Choroid plexus epithelial cell (primary cell): ENCODE results near the gene SMIM33.

Experiments used
- DNase-seq: peaks from one replicate; pipeline ENCODE4 v3.0.0-alpha.2; 2010; ENCODE audit warnings: low read depth
- H3K4me3 ChIP-seq: 2 replicates; pipeline ENCODE4 v1.5.1; 2011; ENCODE audit warnings: low read depth, mild to moderate bottlenecking, control low read depth, low read length, moderate library complexity
- CTCF ChIP-seq: conservative IDR thresholded peaks from 2 replicates; pipeline ENCODE4 v1.5.1; 2011; ENCODE audit warnings: low read depth, mild to moderate bottlenecking, control low read depth, inconsistent platforms, low read length, moderate library complexity

The SMIM33 gene

GRCh38 chr5:139470821-139471300 is at the start of gene SMIM33:
TSS of gene SMIM33 (plus strand) at chr5:139471004. CDS start at chr5:139471122, 118 bp downstream.
- TF ChIP-seq CTCF = no peak
- no peak for DNase-seq
- H3K4me3 ChIP-seq = no peak within 1 kb of the TSS

- H3K4me3 ChIP-seq = no peak overlapping the region
- peak; percentile 86 for TF ChIP-seq CTCF
- DNase-seq = peak; percentile 89
These were observed 48.4 kb upstream of the SMIM33 start for GRCh38 chr5:139422307-139422893.

GRCh38 chr5:139425497-139425896 is 45.3 kb upstream of the SMIM33 start:
- no peak for TF ChIP-seq CTCF
- no peak for DNase-seq
- no peak overlapping the region for H3K4me3 ChIP-seq

GRCh38 chr5:139426203-139426885 is 44.5 kb upstream of the SMIM33 start:
- no peak for TF ChIP-seq CTCF
- no peak for DNase-seq
- H3K4me3 ChIP-seq = no peak overlapping the region

- no peak for TF ChIP-seq CTCF
- H3K4me3 ChIP-seq = no peak overlapping the region
- DNase-seq = no peak
These were observed 40.8 kb upstream of the SMIM33 start for GRCh38 chr5:139430015-139430414.

- H3K4me3 ChIP-seq = no peak overlapping the region
- TF ChIP-seq CTCF = no peak
- DNase-seq = no peak
These were observed 39.1 kb upstream of the SMIM33 start for GRCh38 chr5:139431706-139432105.

GRCh38 chr5:139435676-139436075 is 35.1 kb upstream of the SMIM33 start:
- TF ChIP-seq CTCF = no peak
- no peak for DNase-seq
- no peak overlapping the region for H3K4me3 ChIP-seq
